ENCODE measurements around the gene ERRFI1.

Gene ERRFI1

GRCh38 chr1:8032366-8032910 is 6.3 kb upstream of the ERRFI1 start:
- H3K9ac ChIP-seq (ENCODE audit: insufficient read length): no peak overlapping the region
- no peak overlapping the region for H3K27ac ChIP-seq
- TF ChIP-seq FOXP2 (optimal IDR thresholded peaks at IDR 0.05; ENCODE audit: control extremely low read depth, extremely low read length, insufficient read depth) (no peak), POLR2AphosphoS5 (IDR thresholded peaks at IDR 0.05; ENCODE audit: borderline replicate concordance, low read depth, low read length) (no peak), EZH2 (IDR thresholded peaks at IDR 0.05) (no peak)
- H3K9me3 ChIP-seq (ENCODE audit: low read depth, low read length): no peaks in the 10 kb centered on the region
- no peak overlapping the region for H3K4me3 ChIP-seq
- DNase-seq (ENCODE audit: low read depth, low spot score): no peak
- no peaks in the 10 kb centered on the region for H3K36me3 ChIP-seq (ENCODE audit: insufficient read depth, low read length)

- DNase-seq (ENCODE audit: low read depth, low spot score): no peak
- no peaks in the 10 kb centered on the region for H3K9me3 ChIP-seq (ENCODE audit: low read depth, low read length)
- no peak overlapping the region for H3K9ac ChIP-seq (ENCODE audit: insufficient read length)
- no peak for TF ChIP-seq FOXP2 (optimal IDR thresholded peaks at IDR 0.05; ENCODE audit: control extremely low read depth, extremely low read length, insufficient read depth)
- no peak for TF ChIP-seq POLR2AphosphoS5 (IDR thresholded peaks at IDR 0.05; ENCODE audit: borderline replicate concordance, low read depth, low read length)
- TF ChIP-seq EZH2 (IDR thresholded peaks at IDR 0.05): no peak
- no peaks in the 10 kb centered on the region for H3K36me3 ChIP-seq (ENCODE audit: insufficient read depth, low read length)
- H3K27ac ChIP-seq: no peak overlapping the region
- H3K4me3 ChIP-seq: no peak overlapping the region
Observed at GRCh38 chr1:8031176-8031785, 5.2 kb upstream of the ERRFI1 start.

GRCh38 chr1:8028571-8028910 is 2.4 kb upstream of the ERRFI1 start:
- Histone ChIP-seq H3K36me3 (ENCODE audit: insufficient read depth, low read length) (no peaks in the 10 kb centered on the region), H3K9me3 (ENCODE audit: low read depth, low read length) (no peaks in the 10 kb centered on the region), H3K9ac (ENCODE audit: insufficient read length) (no peak overlapping the region), H3K27ac (no peak overlapping the region), H3K4me3 (no peak overlapping the region)
- TF ChIP-seq POLR2AphosphoS5 (IDR thresholded peaks at IDR 0.05; ENCODE audit: borderline replicate concordance, low read depth, low read length) (no peak), FOXP2 (optimal IDR thresholded peaks at IDR 0.05; ENCODE audit: control extremely low read depth, extremely low read length, insufficient read depth) (no peak), EZH2 (IDR thresholded peaks at IDR 0.05) (no peak)
- no peak for DNase-seq (ENCODE audit: low read depth, low spot score)

- H3K9ac ChIP-seq (ENCODE audit: insufficient read length): no peak overlapping the region
- DNase-seq (ENCODE audit: low read depth, low spot score): no peak
Observed at GRCh38 chr1:8027748-8028570, 1.9 kb upstream of the ERRFI1 start.

GRCh38 chr1:8026976-8027747 is 1.1 kb upstream of the ERRFI1 start:
- H3K27ac ChIP-seq: no peak overlapping the region
- no peaks in the 10 kb centered on the region for H3K36me3 ChIP-seq (ENCODE audit: insufficient read depth, low read length)
- DNase-seq (ENCODE audit: low read depth, low spot score): no peak
- no peak for TF ChIP-seq EZH2 (IDR thresholded peaks at IDR 0.05)
- TF ChIP-seq FOXP2 (optimal IDR thresholded peaks at IDR 0.05; ENCODE audit: control extremely low read depth, extremely low read length, insufficient read depth): no peak
- no peak for TF ChIP-seq POLR2AphosphoS5 (IDR thresholded peaks at IDR 0.05; ENCODE audit: borderline replicate concordance, low read depth, low read length)
- H3K9me3 ChIP-seq (ENCODE audit: low read depth, low read length): no peaks in the 10 kb centered on the region
- H3K4me3 ChIP-seq: peak overlapping the region; percentile 86
- no peak overlapping the region for H3K9ac ChIP-seq (ENCODE audit: insufficient read length)

More at GRCh38 chr1:8027748-8028570, 1.9 kb upstream of the ERRFI1 start:
- H3K4me3 ChIP-seq: no peak overlapping the region
- no peak overlapping the region for H3K27ac ChIP-seq
- TF ChIP-seq FOXP2 (optimal IDR thresholded peaks at IDR 0.05; ENCODE audit: control extremely low read depth, extremely low read length, insufficient read depth) (no peak), EZH2 (IDR thresholded peaks at IDR 0.05) (no peak), POLR2AphosphoS5 (IDR thresholded peaks at IDR 0.05; ENCODE audit: borderline replicate concordance, low read depth, low read length) (no peak)
- no peaks in the 10 kb centered on the region for H3K36me3 ChIP-seq (ENCODE audit: insufficient read depth, low read length)
- H3K9me3 ChIP-seq (ENCODE audit: low read depth, low read length): no peaks in the 10 kb centered on the region

- peak overlapping the region; percentile 86 for H3K4me3 ChIP-seq
- no peak for DNase-seq (ENCODE audit: low read depth, low spot score)
- H3K27ac ChIP-seq: no peak overlapping the region
- peak overlapping the region; percentile 68 for H3K9ac ChIP-seq (ENCODE audit: insufficient read length)
- no peaks in the 10 kb centered on the region for H3K9me3 ChIP-seq (ENCODE audit: low read depth, low read length)
- no peaks in the 10 kb centered on the region for H3K36me3 ChIP-seq (ENCODE audit: insufficient read depth, low read length)
- no peak for TF ChIP-seq EZH2 (IDR thresholded peaks at IDR 0.05)
Observed at GRCh38 chr1:8025671-8026144, 401 bp downstream of the ERRFI1 start.

DNA sequence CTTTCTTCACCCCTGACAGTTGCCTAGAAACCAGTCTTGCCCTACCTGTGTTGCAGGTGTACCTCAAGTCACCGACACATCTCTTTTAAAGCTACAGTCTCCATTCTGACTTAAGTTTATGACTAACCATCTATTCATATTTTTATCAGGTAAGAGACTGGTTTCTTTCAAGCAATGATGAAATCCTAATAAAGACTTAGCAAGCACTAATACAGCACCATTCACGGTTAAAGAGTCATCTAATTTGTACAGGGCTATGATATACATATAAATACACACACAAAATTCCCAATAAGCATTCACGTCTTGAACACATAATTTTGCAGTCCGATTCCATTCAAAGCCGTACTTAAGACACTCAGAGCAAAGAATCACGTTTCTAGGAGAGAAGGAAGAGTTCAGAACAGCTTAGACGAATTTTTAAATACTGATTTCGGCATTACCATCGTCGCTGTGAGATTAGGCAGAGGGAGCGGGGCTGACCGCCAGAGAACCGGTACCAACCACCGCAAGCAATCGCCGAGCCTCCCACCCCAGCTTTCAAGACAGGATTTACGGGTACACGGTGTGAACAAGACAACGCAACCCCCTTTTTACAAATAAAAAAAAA is 943 bp downstream of the ERRFI1 start:
- H3K9ac ChIP-seq (ENCODE audit: insufficient read length): peak overlapping the region; percentile 68
- TF ChIP-seq FOXP2 (optimal IDR thresholded peaks at IDR 0.05; ENCODE audit: control extremely low read depth, extremely low read length, insufficient read depth) (no peak), POLR2AphosphoS5 (IDR thresholded peaks at IDR 0.05; ENCODE audit: borderline replicate concordance, low read depth, low read length) (no peak), EZH2 (IDR thresholded peaks at IDR 0.05) (no peak)
- DNase-seq (ENCODE audit: low read depth, low spot score): no peak
- H3K36me3 ChIP-seq (ENCODE audit: insufficient read depth, low read length): no peaks in the 10 kb centered on the region
- H3K9me3 ChIP-seq (ENCODE audit: low read depth, low read length): no peaks in the 10 kb centered on the region
- H3K4me3 ChIP-seq: peak overlapping the region; percentile 86
- H3K27ac ChIP-seq: no peak overlapping the region

DNA sequence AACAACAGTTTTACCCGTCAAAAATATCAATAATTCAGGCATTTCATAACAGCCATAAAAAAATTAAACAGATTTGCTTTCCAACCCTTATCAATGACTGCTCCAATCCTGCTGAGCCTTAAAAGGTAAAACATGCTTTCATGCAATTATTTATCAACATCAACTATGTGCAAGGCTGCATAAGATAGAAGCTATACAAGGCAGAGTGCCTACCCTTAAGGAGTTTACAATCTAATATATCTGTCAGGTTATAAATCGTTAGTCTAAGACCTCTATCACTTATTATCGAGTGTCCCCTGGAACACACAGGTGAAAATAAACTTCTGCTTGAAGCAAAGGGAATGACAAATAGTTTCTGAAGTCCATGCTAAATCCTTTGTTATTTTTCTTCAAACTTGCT is 1.8 kb downstream of the ERRFI1 start:
- no peak for DNase-seq (ENCODE audit: low read depth, low spot score)
- Histone ChIP-seq H3K27ac (no peak overlapping the region), H3K4me3 (no peak overlapping the region), H3K9ac (ENCODE audit: insufficient read length) (no peak overlapping the region), H3K9me3 (ENCODE audit: low read depth, low read length) (no peaks in the 10 kb centered on the region), H3K36me3 (ENCODE audit: insufficient read depth, low read length) (no peaks in the 10 kb centered on the region)
- no peak for TF ChIP-seq POLR2AphosphoS5 (IDR thresholded peaks at IDR 0.05; ENCODE audit: borderline replicate concordance, low read depth, low read length)
- TF ChIP-seq EZH2 (IDR thresholded peaks at IDR 0.05): no peak
- no peak for TF ChIP-seq FOXP2 (optimal IDR thresholded peaks at IDR 0.05; ENCODE audit: control extremely low read depth, extremely low read length, insufficient read depth)
